Activated CD8-positive, alpha-beta memory T cell treated with anti-CD3 and anti-CD28 coated beads, Interleukin-2, amount 10 ng/mL, durations not matched to agents 7 days and 5 days (primary cell): ENCODE data around the gene RPS8. TPM values are rescaled to one million over a fixed set of nuclear protein-coding genes. Genes with fewer than 3 reads are reported as not detected.
"Not testable (repeated sequence)": the region's sequence is repeated elsewhere in the genome, so short reads cannot be mapped to it uniquely, and the experiment has no call there.

Source experiments
- ATAC-seq: fragments of 150-1000 bp; cut with Tn5 transposase; one replicate; pipeline ENCODE4 v1.10.0; 2021; ENCODE audit warnings: moderate library complexity
- CTCF ChIA-PET: fragments of 350-600 bp; sonication (Branson Sonifier 250); formaldehyde crosslinking; loops from one replicate; lab custom pipeline; 2021; ENCODE audit warnings: antibody characterized with exemption; lab: Charles Lee
- DNase-seq: peaks from one replicate; pipeline ENCODE4 v3.0.0-alpha.2; 2020
- H3K27ac Mint-ChIP-seq: one replicate; pipeline ENCODE4 v1.8.0; 2021; ENCODE audit warnings: mild to moderate bottlenecking, mixed read lengths
- H3K27me3 Mint-ChIP-seq: one replicate; pipeline ENCODE4 v1.8.0; 2021; ENCODE audit warnings: mixed read lengths
- H3K36me3 Mint-ChIP-seq: one replicate; pipeline ENCODE4 v1.8.0; 2021; ENCODE audit warnings: mild to moderate bottlenecking, mixed read lengths
- H3K4me1 Mint-ChIP-seq: one replicate; pipeline ENCODE4 v1.8.0; 2021; ENCODE audit warnings: mixed read lengths
- H3K4me3 Mint-ChIP-seq: one replicate; pipeline ENCODE4 v1.8.0; 2021; ENCODE audit warnings: mild to moderate bottlenecking, moderate library complexity, mixed read lengths
- H3K9me3 Mint-ChIP-seq: one replicate; pipeline ENCODE4 v1.8.0; 2022; ENCODE audit warnings: low read depth, mixed read lengths
- total RNA-seq, 2 experiments: library from RNA; stranded (reverse); gene quantifications; one replicate each; pipeline ENCODE4 v1.2.3, GENCODE V29; 2021

The RPS8 gene
- total RNA-seq, 2 experiments from 2014 or later, result 1,353 to 1,538 TPM

GRCh38 chr1:44808063-44808937 is 33.0 kb downstream of the RPS8 start, which contains the start of gene BTBD19:
Gene BTBD19, plus strand, starts transcription at chr1:44808523. Its CDS starts 298 bp downstream, at chr1:44808821.
- Mint-ChIP-seq H3K27me3 (no peaks in the 10 kb centered on the region), H3K27ac (peak within 1 kb of the TSS; percentile 99), H3K4me3 (peak within 1 kb of the TSS; percentile 64), H3K36me3 (peaks cover 22% of the 10 kb centered on the region), H3K9me3 (no peaks in the 10 kb centered on the region), H3K4me1 (peaks cover 61% of the 10 kb centered on the region)
- CTCF ChIA-PET, result interaction anchor here (1.4 to 5.2 kb wide), 12 partner anchors 9 to 495 kb away, joined by 3 to 60 read pairs (median 10); partner anchors contain the start of genes PLK3 and RNU5D-1
- DNase-seq (no peak), ATAC-seq (peak; percentile 12)

- no peaks in the 10 kb centered on the region for H3K9me3 Mint-ChIP-seq
- CTCF ChIA-PET, result interaction anchor here (1.4 to 5.2 kb wide), 10 partner anchors 10 to 494 kb away, joined by 3 to 60 read pairs (median 10); partner anchors contain the start of genes PLK3 and RNU5D-1
- peaks cover 65% of the 10 kb centered on the region for H3K4me1 Mint-ChIP-seq
- H3K27me3 Mint-ChIP-seq, result no peaks in the 10 kb centered on the region
- H3K4me3 Mint-ChIP-seq, result peak overlapping the region; percentile 50
- peaks cover 18% of the 10 kb centered on the region for H3K36me3 Mint-ChIP-seq
- ATAC-seq (peak; percentile 69), DNase-seq (peak; percentile 97)
- H3K27ac Mint-ChIP-seq, result peak overlapping the region; percentile 99
Measured at GRCh38 chr1:44808938-44809917, 33.9 kb downstream of the RPS8 start.

DNA sequence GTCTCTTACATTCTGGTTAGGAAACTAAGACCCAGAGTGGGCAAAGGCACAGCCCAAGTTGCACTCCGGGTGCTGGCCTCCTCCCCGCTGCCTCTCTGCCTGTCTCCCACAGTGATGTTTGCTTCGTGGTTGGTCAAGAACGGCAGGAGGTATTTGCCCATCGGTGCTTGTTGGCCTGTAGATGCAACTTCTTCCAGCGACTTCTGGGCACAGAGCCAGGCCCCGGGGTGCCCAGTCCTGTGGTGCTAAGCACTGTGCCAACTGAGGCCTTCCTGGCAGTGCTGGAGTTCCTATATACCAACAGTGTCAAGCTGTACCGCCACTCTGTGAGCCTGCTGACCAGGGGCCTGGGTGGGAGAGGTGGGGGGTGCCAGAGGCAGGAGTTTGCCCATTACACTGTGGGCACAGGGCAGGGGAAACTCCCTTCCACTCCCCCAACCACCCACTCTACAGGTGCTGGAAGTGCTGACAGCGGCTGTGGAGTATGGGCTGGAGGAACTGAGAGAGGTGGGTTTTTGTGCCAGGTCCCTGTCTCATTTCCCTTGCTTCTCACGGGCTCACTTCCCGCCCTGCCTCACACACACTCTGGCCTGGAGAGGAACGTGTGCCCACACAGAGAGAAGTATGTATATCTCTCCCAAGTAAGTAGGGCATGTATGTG is 34.9 kb downstream of the RPS8 start:
- DNase-seq, result no peak
- H3K27me3 Mint-ChIP-seq, result no peaks in the 10 kb centered on the region
- H3K4me3 Mint-ChIP-seq, result no peak overlapping the region
- no peak for ATAC-seq
- peak overlapping the region; percentile 99 for H3K27ac Mint-ChIP-seq
- CTCF ChIA-PET, result interaction anchor here (0.7 to 5.2 kb wide), 11 partner anchors 10 to 493 kb away, joined by 3 to 60 read pairs (median 10); partner anchors contain the start of genes PLK3 and RNU5D-1
- H3K9me3 Mint-ChIP-seq, result no peaks in the 10 kb centered on the region
- peaks cover 69% of the 10 kb centered on the region for H3K4me1 Mint-ChIP-seq
- peaks cover 16% of the 10 kb centered on the region for H3K36me3 Mint-ChIP-seq

DNA sequence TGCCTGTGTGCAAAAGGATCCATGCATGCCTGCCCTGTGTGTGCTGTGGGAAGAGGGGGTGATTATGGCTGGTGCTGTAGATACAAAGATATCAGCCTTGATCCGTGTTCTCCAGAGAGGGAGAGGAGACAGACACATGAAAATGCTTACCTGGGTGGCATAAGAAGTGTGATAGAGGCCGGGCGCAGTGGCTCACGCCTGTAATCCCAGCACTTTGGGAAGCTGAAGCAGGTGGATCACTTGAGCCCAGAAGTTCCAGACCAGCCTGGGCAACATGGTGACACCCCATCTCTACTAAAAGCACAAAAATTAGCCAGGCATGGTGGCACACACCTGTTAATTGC is 35.4 kb downstream of the RPS8 start:
- Mint-ChIP-seq H3K36me3 (peaks cover 12% of the 10 kb centered on the region), H3K4me1 (peaks cover 66% of the 10 kb centered on the region), H3K27ac (peak overlapping the region; percentile 99)
- CTCF ChIA-PET, result interaction anchor here (0.7 to 3.5 kb wide), 2 partner anchors 10 to 11 kb away, joined by 5 to 60 read pairs; partner anchors contain the start of gene PLK3
- DNase-seq, H3K9me3 Mint-ChIP-seq, H3K4me3 Mint-ChIP-seq, H3K27me3 Mint-ChIP-seq, ATAC-seq: not testable (repeated sequence)

DNA sequence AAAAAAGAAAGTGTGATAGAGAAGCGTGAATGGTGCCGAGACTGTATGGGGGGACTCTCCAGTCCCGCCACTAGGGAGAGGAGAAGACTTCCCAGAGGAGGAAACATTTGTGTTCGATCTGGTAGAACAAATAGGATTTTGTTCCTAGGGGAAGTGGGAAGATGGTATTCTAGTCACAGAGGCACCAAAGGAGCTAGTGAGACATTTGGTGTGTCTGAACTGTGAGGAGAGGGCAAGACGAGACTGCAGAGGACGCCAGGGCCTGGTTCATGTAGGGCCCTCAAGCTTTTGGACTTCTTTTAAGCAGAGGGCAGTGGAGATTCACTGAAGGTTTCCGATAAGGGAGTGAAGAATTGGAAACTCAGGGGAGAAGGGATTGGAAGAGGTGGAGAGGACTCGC is 35.9 kb downstream of the RPS8 start:
- Mint-ChIP-seq H3K27me3 (no peaks in the 10 kb centered on the region), H3K9me3 (no peaks in the 10 kb centered on the region), H3K4me1 (peaks cover 66% of the 10 kb centered on the region), H3K4me3 (no peak overlapping the region), H3K36me3 (peaks cover 10% of the 10 kb centered on the region), H3K27ac (peak overlapping the region; percentile 99)
- DNase-seq (no peak), ATAC-seq (no peak)
- CTCF ChIA-PET, result interaction anchor here (0.7 to 1.3 kb wide), 2 partner anchors 9 to 20 kb away, joined by 3 to 5 read pairs; no protein-coding TSS in a partner anchor

GRCh38 chr1:44812822-44813543 is 37.6 kb downstream of the RPS8 start:
- peaks cover 56% of the 10 kb centered on the region for H3K4me1 Mint-ChIP-seq
- peak overlapping the region; percentile 90 for H3K4me3 Mint-ChIP-seq
- H3K27ac Mint-ChIP-seq, result peak overlapping the region; percentile 22
- CTCF ChIA-PET, result interaction anchor here (1.0 to 4.3 kb wide), 10 partner anchors 13 to 91 kb away, joined by 3 to 42 read pairs (median 8); partner anchors contain the start of genes PLK3 and RNU5D-1
- DNase-seq (no peak), ATAC-seq (no peak)
- H3K9me3 Mint-ChIP-seq, result no peaks in the 10 kb centered on the region
- peaks cover 3% of the 10 kb centered on the region for H3K36me3 Mint-ChIP-seq
- no peaks in the 10 kb centered on the region for H3K27me3 Mint-ChIP-seq

GRCh38 chr1:44815926-44816325 is 40.6 kb downstream of the RPS8 start:
- H3K27ac Mint-ChIP-seq, H3K27me3 Mint-ChIP-seq, H3K9me3 Mint-ChIP-seq, H3K36me3 Mint-ChIP-seq, DNase-seq, ATAC-seq, H3K4me3 Mint-ChIP-seq: not testable (repeated sequence)
- H3K4me1 Mint-ChIP-seq, result peaks cover 50% of the 10 kb centered on the region
- CTCF ChIA-PET, result interaction anchor here (1.3 to 4.3 kb wide), 3 partner anchors 16 to 85 kb away, joined by 5 to 42 read pairs (median 18); partner anchors contain the start of genes PLK3 and RNU5D-1

DNA sequence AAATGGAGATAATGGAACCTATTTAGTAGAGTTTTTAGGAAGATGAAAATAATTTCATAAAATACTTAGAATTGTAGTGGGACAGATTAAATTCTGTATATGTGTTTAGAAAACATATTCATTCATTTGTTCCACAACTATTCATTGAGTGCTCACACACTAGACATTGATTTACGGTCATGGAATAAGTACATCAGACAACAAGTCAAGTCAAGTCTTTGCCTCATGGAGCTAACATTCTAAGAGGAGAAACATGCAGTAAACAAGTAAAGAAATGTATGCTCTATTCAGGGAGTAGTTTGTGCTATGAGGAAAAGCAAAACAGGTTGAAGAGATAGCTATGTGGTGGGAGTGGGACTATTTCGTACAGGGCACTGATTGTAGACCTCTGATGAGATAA is 42.0 kb downstream of the RPS8 start:
- ATAC-seq (no peak), DNase-seq (no peak)
- Mint-ChIP-seq H3K36me3 (peaks cover 3% of the 10 kb centered on the region), H3K27me3 (no peaks in the 10 kb centered on the region), H3K4me3 (peak overlapping the region; percentile 6), H3K4me1 (peaks cover 44% of the 10 kb centered on the region), H3K9me3 (no peaks in the 10 kb centered on the region), H3K27ac (peak overlapping the region; percentile 6)
- CTCF ChIA-PET, result interaction anchor here (1.1 to 6.3 kb wide), 5 partner anchors 10 to 86 kb away, joined by 3 to 62 read pairs (median 7); partner anchors contain the start of genes BEST4, BTBD19, DYNLT4 and PLK3

- peaks cover 49% of the 10 kb centered on the region for H3K4me1 Mint-ChIP-seq
- ATAC-seq, result no peak
- H3K9me3 Mint-ChIP-seq, result no peaks in the 10 kb centered on the region
- peak overlapping the region; percentile 83 for H3K4me3 Mint-ChIP-seq
- CTCF ChIA-PET, result interaction anchor here (1.1 to 6.3 kb wide), 8 partner anchors 10 to 86 kb away, joined by 3 to 62 read pairs (median 9); partner anchors contain the start of genes BEST4, BTBD19, DYNLT4 and PLK3
- H3K27ac Mint-ChIP-seq, result peak overlapping the region; percentile 11
- no peak for DNase-seq
- peaks cover 3% of the 10 kb centered on the region for H3K36me3 Mint-ChIP-seq
- H3K27me3 Mint-ChIP-seq, result no peaks in the 10 kb centered on the region
Measured at GRCh38 chr1:44817771-44818495, 42.6 kb downstream of the RPS8 start.

DNA sequence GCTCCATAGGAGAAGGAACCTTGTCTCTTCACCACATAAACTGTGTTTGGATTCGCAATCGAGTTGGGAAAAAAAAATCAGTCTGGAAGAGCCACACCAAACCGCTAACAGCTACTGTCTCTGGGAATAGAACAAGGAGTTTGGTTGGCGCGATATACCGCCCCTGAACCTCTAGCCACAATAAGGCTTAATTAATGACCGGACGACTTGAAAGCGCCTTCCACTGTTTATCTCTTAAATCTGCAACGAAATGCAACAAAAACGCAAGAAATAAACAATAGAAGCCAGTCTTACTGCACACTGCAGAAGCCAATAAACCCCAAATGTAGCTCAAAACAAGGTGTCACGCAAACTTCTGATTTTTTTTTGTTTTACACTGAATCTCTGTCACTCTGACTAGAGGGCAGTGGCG is 43.9 kb downstream of the RPS8 start:
- H3K9me3 Mint-ChIP-seq, result no peaks in the 10 kb centered on the region
- ATAC-seq, result no peak
- H3K4me1 Mint-ChIP-seq, result peaks cover 45% of the 10 kb centered on the region
- H3K4me3 Mint-ChIP-seq, result peak overlapping the region; percentile 83
- peak overlapping the region; percentile 100 for H3K27ac Mint-ChIP-seq
- peaks cover 3% of the 10 kb centered on the region for H3K36me3 Mint-ChIP-seq
- H3K27me3 Mint-ChIP-seq, result no peaks in the 10 kb centered on the region
- no peak for DNase-seq
- CTCF ChIA-PET, result interaction anchor here (0.8 to 6.3 kb wide), 12 partner anchors 11 to 193 kb away, joined by 3 to 62 read pairs (median 8); partner anchors contain the start of genes BTBD19, DYNLT4, EIF2B3 and PLK3
